NCI-H446 treated with DMSO at 0.1 percent for 48 hours (cell line): ENCODE measurements around the gene KIF11.
A peak's percentile ranks its signal among the peaks of the same experiment; 100 is the strongest.

Experiments
- DNase-seq: peaks from one replicate; lab custom pipeline; 2025; lab: John Stamatoyannopoulos, UW

The KIF11 gene

GRCh38 chr10:92678206-92678605 lies 85.3 kb downstream of the KIF11 start:
- DNase-seq, result no peak

GRCh38 chr10:92681306-92681834 lies 88.4 kb downstream of the KIF11 start:
- no peak for DNase-seq

GRCh38 chr10:92688573-92688926 lies 95.6 kb downstream of the KIF11 start:
- no peak for DNase-seq

- no peak for DNase-seq
These were observed 96.2 kb downstream of the KIF11 start for GRCh38 chr10:92688927-92689662.

GRCh38 chr10:92689663-92690210 lies 96.8 kb downstream of the KIF11 start, which contains the start of gene HHEX:
Gene HHEX, plus strand, starts transcription at chr10:92689955. Its CDS starts 32 bp downstream, at chr10:92689987.
- DNase-seq, result peak; percentile 2

GRCh38 chr10:92690211-92690914 lies 97.4 kb downstream of the KIF11 start:
- no peak for DNase-seq

GRCh38 chr10:92690915-92691590 lies 98.1 kb downstream of the KIF11 start:
- DNase-seq, result no peak

- no peak for DNase-seq
These were observed 98.7 kb downstream of the KIF11 start for GRCh38 chr10:92691591-92692079.

GRCh38 chr10:92692080-92692671 lies 99.2 kb downstream of the KIF11 start:
- DNase-seq, result no peak

GRCh38 chr10:92692697-92693533 lies 100.0 kb downstream of the KIF11 start:
- no peak for DNase-seq

GRCh38 chr10:92693534-92693893 lies 100.6 kb downstream of the KIF11 start:
- no peak for DNase-seq

GRCh38 chr10:92695679-92696605 lies 103.0 kb downstream of the KIF11 start:
- DNase-seq, result no peak

GRCh38 chr10:92696606-92697383 lies 103.9 kb downstream of the KIF11 start:
- DNase-seq, result no peak

- DNase-seq, result no peak
These were observed 105.0 kb downstream of the KIF11 start for GRCh38 chr10:92697663-92698511.

- no peak for DNase-seq
These were observed 106.2 kb downstream of the KIF11 start for GRCh38 chr10:92699193-92699517.

- DNase-seq, result no peak
These were observed 106.8 kb downstream of the KIF11 start for GRCh38 chr10:92699518-92700381.

GRCh38 chr10:92702301-92702916 lies 109.5 kb downstream of the KIF11 start:
- no peak for DNase-seq
